DND-41 (cell line): Measurements from ENCODE around the gene GAB4.

Experiments
- EZH2 ChIP-seq: IDR thresholded peaks from 3 replicates; pipeline ENCODE4 v1.6.1; 2012; ENCODE audit warnings: borderline replicate concordance, low read depth, mild to moderate bottlenecking, moderate library complexity, low read length, inconsistent platforms; ENCODE audit not compliant: severe bottlenecking
- TF ChIP-seq, protein P1 (sequence below): IDR thresholded peaks from 2 replicates; pipeline ENCODE4 v1.5.1; 2012; ENCODE audit warnings: borderline replicate concordance, low read length, moderate library complexity, mild to moderate bottlenecking; ENCODE audit not compliant: poor library complexity, severe bottlenecking; ENCODE audit errors: extremely low read depth

DNA sequence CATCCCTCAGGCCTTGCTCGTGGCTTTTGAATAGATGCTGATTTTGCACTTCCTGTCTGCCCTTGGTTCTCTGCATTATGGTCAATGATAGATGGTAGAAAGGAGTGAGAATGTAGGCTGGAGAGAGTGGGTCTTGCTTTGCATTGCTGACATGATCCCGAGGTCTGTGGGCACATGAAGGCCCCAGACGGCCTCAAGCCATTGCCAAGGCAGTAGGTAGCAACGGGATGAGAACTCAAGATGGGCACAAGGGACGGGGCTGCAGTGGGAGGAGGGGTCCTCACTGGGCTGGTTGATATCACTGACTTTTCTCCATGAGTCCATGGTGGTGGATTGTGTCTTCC lies 54.0 kb downstream of the GAB4 start:
- TF ChIP-seq, protein P1, sequence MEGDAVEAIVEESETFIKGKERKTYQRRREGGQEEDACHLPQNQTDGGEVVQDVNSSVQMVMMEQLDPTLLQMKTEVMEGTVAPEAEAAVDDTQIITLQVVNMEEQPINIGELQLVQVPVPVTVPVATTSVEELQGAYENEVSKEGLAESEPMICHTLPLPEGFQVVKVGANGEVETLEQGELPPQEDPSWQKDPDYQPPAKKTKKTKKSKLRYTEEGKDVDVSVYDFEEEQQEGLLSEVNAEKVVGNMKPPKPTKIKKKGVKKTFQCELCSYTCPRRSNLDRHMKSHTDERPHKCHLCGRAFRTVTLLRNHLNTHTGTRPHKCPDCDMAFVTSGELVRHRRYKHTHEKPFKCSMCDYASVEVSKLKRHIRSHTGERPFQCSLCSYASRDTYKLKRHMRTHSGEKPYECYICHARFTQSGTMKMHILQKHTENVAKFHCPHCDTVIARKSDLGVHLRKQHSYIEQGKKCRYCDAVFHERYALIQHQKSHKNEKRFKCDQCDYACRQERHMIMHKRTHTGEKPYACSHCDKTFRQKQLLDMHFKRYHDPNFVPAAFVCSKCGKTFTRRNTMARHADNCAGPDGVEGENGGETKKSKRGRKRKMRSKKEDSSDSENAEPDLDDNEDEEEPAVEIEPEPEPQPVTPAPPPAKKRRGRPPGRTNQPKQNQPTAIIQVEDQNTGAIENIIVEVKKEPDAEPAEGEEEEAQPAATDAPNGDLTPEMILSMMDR, result no peak
- no peak for TF ChIP-seq EZH2
